Smooth muscle cell (in vitro differentiated cells): ENCODE results near the gene NHEJ1. TPM values are rescaled to one million over a fixed set of nuclear protein-coding genes. Genes with fewer than 3 reads are reported as not detected.

ENCODE experiments used
- DNase-seq: peaks from one replicate; lab custom pipeline; 2025; ENCODE audit not compliant: unreplicated experiment; lab: John Stamatoyannopoulos, UW
- H2AFZ ChIP-seq: fragments of 200-600 bp; sonication (generic); 2 replicates; pipeline ENCODE4 v1.6.0; 2016; ENCODE audit warnings: antibody characterized with exemption, low read depth, mild to moderate bottlenecking
- H3F3A ChIP-seq: fragments of 200-600 bp; sonication (generic); 2 replicates; pipeline ENCODE4 v1.6.0; 2017; ENCODE audit warnings: antibody characterized with exemption, low read depth
- H3K27ac ChIP-seq: fragments of 200-600 bp; sonication (generic); 2 replicates; pipeline ENCODE4 v1.5.1; 2016; ENCODE audit warnings: low read depth, mild to moderate bottlenecking
- H3K27me3 ChIP-seq: fragments of 200-600 bp; sonication (generic); 2 replicates; pipeline ENCODE4 v1.6.1; 2016; ENCODE audit warnings: low read depth, mild to moderate bottlenecking
- H3K36me3 ChIP-seq: fragments of 200-600 bp; sonication (generic); 2 replicates; pipeline ENCODE4 v1.5.1; 2016; ENCODE audit warnings: low read depth
- H3K4me1 ChIP-seq: fragments of 200-600 bp; sonication (generic); 2 replicates; pipeline ENCODE4 v1.5.1; 2016; ENCODE audit warnings: low read depth
- H3K4me2 ChIP-seq: fragments of 200-600 bp; sonication (generic); 2 replicates; pipeline ENCODE4 v1.6.0; 2016; ENCODE audit warnings: mild to moderate bottlenecking
- H3K4me3 ChIP-seq: fragments of 200-600 bp; sonication (generic); 2 replicates; pipeline ENCODE4 v1.5.1; 2016; ENCODE audit warnings: mild to moderate bottlenecking
- H3K79me2 ChIP-seq: fragments of 200-600 bp; sonication (generic); 2 replicates; pipeline ENCODE4 v1.6.0; 2016; ENCODE audit warnings: low read depth, mild to moderate bottlenecking
- H3K9ac ChIP-seq: fragments of 200-600 bp; sonication (generic); 2 replicates; pipeline ENCODE4 v1.6.0; 2016; ENCODE audit warnings: low read depth
- H3K9me3 ChIP-seq: fragments of 200-600 bp; sonication (generic); replicated peaks from 2 replicates; pipeline ENCODE4 v1.5.1; 2016; ENCODE audit warnings: low read depth
- H4K20me1 ChIP-seq: fragments of 200-600 bp; sonication (generic); 2 replicates; pipeline ENCODE4 v1.6.0; 2016; ENCODE audit warnings: low read depth
- WGBS: methylation state at CpG from one replicate; pipeline ENCODE4 v1.1.7; 2016; ENCODE audit warnings: low lambda C conversion rate; 5-methylcytosine and 5-hydroxymethylcytosine counted together
- polyA plus RNA-seq: library from polyadenylated mRNA; unstranded; fragments of >200 nt; fragmentation: Nextera tagmentation; extraction: Ambion mirVana; gene quantifications from 2 replicates; pipeline ENCODE4 v1.2.1, GENCODE V29; 2016
- total RNA-seq: library from RNA; depleted of rRNA; stranded (reverse); fragments of >200 nt; gene quantifications from 2 replicates; pipeline ENCODE4 v1.2.3, GENCODE V29; 2014
- TF ChIP-seq, protein P1 (sequence below): fragments of 200-600 bp; sonication (generic); IDR thresholded peaks from 2 replicates; pipeline ENCODE4 v1.5.1; 2017; ENCODE audit warnings: borderline replicate concordance, mild to moderate bottlenecking, antibody characterized with exemption; ENCODE audit not compliant: insufficient read depth, poor library complexity, severe bottlenecking

The NHEJ1 gene
- total and polyA plus RNA-seq, 2 experiments from 2014 or later = 6.0 to 8.5 TPM

DNA sequence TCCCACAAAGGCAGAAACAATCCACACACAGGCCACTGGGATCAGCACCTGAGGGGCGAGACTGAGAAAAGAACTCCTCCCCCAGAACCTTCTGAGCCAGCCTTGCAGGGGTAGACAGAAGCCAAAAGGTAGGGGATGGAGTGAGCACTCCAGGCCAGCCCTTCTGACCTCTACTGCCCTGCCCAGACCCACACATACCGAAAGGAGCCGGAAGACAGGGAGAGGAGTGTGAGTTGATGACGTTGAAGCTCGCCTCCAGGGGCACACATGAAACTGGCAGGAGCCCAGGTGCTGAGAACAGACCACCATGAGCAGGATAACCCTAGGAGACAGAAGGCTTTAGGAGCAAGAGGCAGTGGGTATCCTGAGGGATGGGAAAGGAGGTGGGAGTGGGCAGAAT lies 7.4 kb upstream of the NHEJ1 start:
- no peak for DNase-seq
- Histone ChIP-seq H4K20me1 (no peaks in the 10 kb centered on the region), H3K36me3 (no peaks in the 10 kb centered on the region), H3K27ac (no peak overlapping the region), H3K4me2 (no peak overlapping the region), H3K9me3 (no peaks in the 10 kb centered on the region), H3K4me1 (no peaks in the 10 kb centered on the region), H3K9ac (no peak overlapping the region), H3K79me2 (no peaks in the 10 kb centered on the region), H3K27me3 (no peaks in the 10 kb centered on the region), H3F3A (peaks cover 3% of the 10 kb centered on the region), H2AFZ (no peak overlapping the region), H3K4me3 (no peak overlapping the region)
- TF ChIP-seq, protein P1, sequence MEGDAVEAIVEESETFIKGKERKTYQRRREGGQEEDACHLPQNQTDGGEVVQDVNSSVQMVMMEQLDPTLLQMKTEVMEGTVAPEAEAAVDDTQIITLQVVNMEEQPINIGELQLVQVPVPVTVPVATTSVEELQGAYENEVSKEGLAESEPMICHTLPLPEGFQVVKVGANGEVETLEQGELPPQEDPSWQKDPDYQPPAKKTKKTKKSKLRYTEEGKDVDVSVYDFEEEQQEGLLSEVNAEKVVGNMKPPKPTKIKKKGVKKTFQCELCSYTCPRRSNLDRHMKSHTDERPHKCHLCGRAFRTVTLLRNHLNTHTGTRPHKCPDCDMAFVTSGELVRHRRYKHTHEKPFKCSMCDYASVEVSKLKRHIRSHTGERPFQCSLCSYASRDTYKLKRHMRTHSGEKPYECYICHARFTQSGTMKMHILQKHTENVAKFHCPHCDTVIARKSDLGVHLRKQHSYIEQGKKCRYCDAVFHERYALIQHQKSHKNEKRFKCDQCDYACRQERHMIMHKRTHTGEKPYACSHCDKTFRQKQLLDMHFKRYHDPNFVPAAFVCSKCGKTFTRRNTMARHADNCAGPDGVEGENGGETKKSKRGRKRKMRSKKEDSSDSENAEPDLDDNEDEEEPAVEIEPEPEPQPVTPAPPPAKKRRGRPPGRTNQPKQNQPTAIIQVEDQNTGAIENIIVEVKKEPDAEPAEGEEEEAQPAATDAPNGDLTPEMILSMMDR = no peak
- WGBS = 79% methylated on average over 5 of the region's 5 CpGs

DNA sequence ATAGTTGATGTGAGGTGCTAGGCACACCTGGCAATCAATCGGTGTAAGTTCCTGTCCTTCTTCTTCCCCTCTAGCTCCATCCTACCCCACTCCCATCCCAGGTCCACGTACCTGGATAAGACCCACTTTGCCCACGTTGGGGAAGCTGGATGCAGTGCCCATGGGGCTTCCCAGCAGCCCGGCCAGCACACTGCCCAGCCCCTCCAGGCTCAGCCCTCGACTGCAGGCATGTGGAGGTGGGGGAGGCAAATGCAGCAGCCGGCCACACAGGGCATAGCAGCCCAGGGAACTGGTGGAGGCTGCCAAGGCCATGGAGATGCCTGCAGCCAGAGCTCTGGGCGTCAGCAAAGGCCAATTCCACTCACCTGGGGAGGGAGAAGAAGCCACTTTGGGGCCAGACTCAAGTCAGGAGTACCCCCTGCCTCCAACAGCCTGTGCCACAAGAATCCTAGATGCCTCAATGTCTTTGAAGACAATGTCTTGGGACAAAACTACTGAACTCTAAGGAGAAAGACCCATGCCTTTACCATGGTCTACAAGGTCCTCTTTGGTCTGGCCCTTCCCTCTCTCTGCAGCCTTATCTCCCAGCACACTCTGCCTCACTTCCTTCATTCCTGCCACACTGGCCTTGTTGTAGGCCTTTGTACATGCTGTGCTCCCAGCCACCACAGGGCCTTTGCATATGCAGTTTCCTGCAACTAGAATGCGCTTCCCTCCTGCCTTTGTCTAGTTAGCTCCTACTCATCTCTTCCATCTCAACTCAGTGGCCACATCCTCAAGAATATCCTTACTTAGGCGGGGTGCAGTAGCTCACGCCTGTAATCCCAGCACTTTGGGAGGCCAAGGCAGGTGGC lies 4.7 kb upstream of the NHEJ1 start:
- WGBS = 87% methylated on average over 10 of the region's 10 CpGs
- Histone ChIP-seq H3F3A (no peaks in the 10 kb centered on the region), H4K20me1 (no peaks in the 10 kb centered on the region), H2AFZ (no peak overlapping the region), H3K4me3 (no peak overlapping the region), H3K36me3 (no peaks in the 10 kb centered on the region), H3K27me3 (no peaks in the 10 kb centered on the region), H3K9ac (no peak overlapping the region), H3K27ac (no peak overlapping the region), H3K79me2 (no peaks in the 10 kb centered on the region), H3K9me3 (no peaks in the 10 kb centered on the region), H3K4me1 (no peaks in the 10 kb centered on the region), H3K4me2 (no peak overlapping the region)
- DNase-seq = no peak
- TF ChIP-seq, protein P1 = no peak

- WGBS = 84% methylated on average over 6 of the region's 6 CpGs
- Histone ChIP-seq H3K36me3 (no peaks in the 10 kb centered on the region), H4K20me1 (no peaks in the 10 kb centered on the region), H3K9ac (no peak overlapping the region), H3K27me3 (no peaks in the 10 kb centered on the region), H3K9me3 (no peaks in the 10 kb centered on the region), H3K27ac (no peak overlapping the region), H3K4me1 (peaks cover 4% of the 10 kb centered on the region), H3K4me2 (no peak overlapping the region), H3K79me2 (no peaks in the 10 kb centered on the region), H3F3A (no peaks in the 10 kb centered on the region), H3K4me3 (no peak overlapping the region), H2AFZ (no peak overlapping the region)
- TF ChIP-seq, protein P1 = no peak
- DNase-seq = no peak
These were observed 2.5 kb upstream of the NHEJ1 start for GRCh38 chr2:219163156-219163555.

DNA sequence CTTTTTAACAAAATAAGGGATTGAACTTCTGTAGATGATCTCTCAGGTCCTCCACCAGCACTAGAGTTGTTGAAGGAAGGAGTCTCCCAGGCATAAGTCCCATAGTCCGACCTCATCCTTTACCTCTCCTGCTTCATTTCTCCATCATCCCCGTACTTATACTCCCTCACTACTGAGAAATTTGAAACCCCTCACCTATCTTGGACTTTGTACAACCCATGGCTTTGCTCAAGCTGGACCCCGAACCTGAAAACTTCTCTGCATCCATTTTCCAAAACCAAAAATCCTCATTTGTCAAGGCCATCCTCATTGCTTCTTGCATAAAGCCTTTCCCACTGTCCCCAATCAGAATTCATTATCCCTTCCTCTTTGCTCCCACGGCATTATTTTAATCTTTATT lies 482 bp upstream of the NHEJ1 start:
- Histone ChIP-seq H3K9me3 (no peaks in the 10 kb centered on the region), H3F3A (no peaks in the 10 kb centered on the region), H4K20me1 (no peaks in the 10 kb centered on the region), H3K79me2 (no peaks in the 10 kb centered on the region), H3K9ac (no peak overlapping the region), H3K36me3 (no peaks in the 10 kb centered on the region), H3K4me3 (peak overlapping the region; percentile 92), H3K4me1 (peaks cover 4% of the 10 kb centered on the region), H3K4me2 (peak overlapping the region; percentile 97), H3K27me3 (no peaks in the 10 kb centered on the region), H3K27ac (no peak overlapping the region), H2AFZ (peak overlapping the region; percentile 89)
- TF ChIP-seq, protein P1 = no peak
- no peak for DNase-seq
- 68% methylated on average over 4 of the region's 4 CpGs for WGBS
